Transverse colon (tissue), 4 donors: ENCODE results near the gene IFT122.

Source experiments
- EP300 ChIP-seq: sonication (generic); formaldehyde crosslinking; IDR thresholded peaks from one replicate; pipeline ENCODE4 v1.6.1; 2017; ENCODE audit warnings: antibody characterized with exemption, low read depth
- POLR2AphosphoS5 ChIP-seq, 3 donors: sonication (generic); formaldehyde crosslinking; IDR thresholded peaks; one replicate each; pipeline ENCODE4 v1.6.1; 2016; ENCODE audit warnings: antibody characterized with exemption in 3 of 3
- TF ChIP-seq, protein P1 (sequence below), 5 experiments: fragments of 200-600 bp in 3 of 5; fragments of 450-650 bp in 2 of 5; sonication (generic) in 3 of 5; IDR thresholded peaks; 1 replicate in 2 of 5; 2 replicates in 3 of 5; pipeline ENCODE4 v1.5.1; 2016 to 2017; ENCODE audit warnings: antibody characterized with exemption in 5 of 5, inconsistent platforms in 3 of 5, mild to moderate bottlenecking in 2 of 5, moderate library complexity in 1 of 5

DNA sequence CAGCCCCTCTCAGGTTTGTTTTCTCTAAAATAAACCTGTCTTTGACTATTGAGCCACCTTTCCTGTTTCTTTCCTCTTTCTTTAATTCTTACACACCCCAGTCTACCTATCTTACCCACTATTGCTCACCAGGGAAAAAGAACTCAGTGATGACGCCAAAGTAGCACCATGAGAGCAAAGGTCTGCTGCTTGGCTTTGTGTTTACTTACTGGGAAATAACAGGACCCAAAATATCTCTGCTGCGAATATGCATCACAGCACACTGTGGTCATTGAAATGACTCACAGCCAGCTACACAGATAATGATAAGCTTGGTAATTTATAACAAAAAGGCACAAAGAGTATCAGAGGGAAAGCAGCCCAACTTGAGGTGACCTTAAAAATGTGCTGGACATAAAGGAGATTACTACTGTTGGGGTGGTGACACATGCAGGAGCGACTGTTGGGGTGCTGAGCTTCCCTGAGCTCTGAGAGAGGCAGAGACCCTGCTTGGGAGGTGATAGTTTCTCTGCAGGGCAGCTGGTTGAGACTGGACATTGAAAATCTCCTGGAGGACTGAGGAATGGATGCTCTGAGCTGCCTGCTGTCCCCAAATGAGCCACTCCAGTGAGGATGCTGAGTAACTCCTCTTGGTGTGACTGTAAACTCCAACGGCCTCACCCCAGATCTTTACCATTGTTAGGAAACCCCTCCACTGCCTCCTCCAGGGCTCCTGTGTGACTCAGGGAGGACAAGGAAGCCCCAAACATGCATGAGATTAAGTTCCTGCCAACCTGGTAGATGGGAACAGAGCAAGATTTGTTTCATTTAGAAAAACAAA lies 26.1 kb upstream of the IFT122 start:
- TF ChIP-seq POLR2AphosphoS5 (IDR thresholded peaks at IDR 0.05), result no peak
- TF ChIP-seq, protein P1, sequence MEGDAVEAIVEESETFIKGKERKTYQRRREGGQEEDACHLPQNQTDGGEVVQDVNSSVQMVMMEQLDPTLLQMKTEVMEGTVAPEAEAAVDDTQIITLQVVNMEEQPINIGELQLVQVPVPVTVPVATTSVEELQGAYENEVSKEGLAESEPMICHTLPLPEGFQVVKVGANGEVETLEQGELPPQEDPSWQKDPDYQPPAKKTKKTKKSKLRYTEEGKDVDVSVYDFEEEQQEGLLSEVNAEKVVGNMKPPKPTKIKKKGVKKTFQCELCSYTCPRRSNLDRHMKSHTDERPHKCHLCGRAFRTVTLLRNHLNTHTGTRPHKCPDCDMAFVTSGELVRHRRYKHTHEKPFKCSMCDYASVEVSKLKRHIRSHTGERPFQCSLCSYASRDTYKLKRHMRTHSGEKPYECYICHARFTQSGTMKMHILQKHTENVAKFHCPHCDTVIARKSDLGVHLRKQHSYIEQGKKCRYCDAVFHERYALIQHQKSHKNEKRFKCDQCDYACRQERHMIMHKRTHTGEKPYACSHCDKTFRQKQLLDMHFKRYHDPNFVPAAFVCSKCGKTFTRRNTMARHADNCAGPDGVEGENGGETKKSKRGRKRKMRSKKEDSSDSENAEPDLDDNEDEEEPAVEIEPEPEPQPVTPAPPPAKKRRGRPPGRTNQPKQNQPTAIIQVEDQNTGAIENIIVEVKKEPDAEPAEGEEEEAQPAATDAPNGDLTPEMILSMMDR (IDR thresholded peaks at IDR 0.05), result no peak
- TF ChIP-seq EP300, result no peak
